Activated effector memory CD4-positive, alpha-beta T cell treated with Interleukin-2 at 50 U/mL for 16 hours (primary cell): Measurements from ENCODE around the gene CACNA1C.

Experiments used
- DNase-seq: peaks from one replicate; pipeline ENCODE4 v3.0.0-alpha.2; 2020

CACNA1C gene

GRCh38 chr12:2302711-2303580 lies 250.2 kb downstream of the CACNA1C start:
- DNase-seq = no peak

- no peak for DNase-seq
Measured at GRCh38 chr12:2304223-2304622, 251.4 kb downstream of the CACNA1C start.

- DNase-seq = no peak
Measured at GRCh38 chr12:2306012-2306411, 253.2 kb downstream of the CACNA1C start.

GRCh38 chr12:2306735-2307134 lies 253.9 kb downstream of the CACNA1C start:
- no peak for DNase-seq

- DNase-seq = no peak
Measured at GRCh38 chr12:2307550-2307949, 254.8 kb downstream of the CACNA1C start.

GRCh38 chr12:2309647-2310046 lies 256.9 kb downstream of the CACNA1C start:
- no peak for DNase-seq

- DNase-seq = no peak
Measured at GRCh38 chr12:2311020-2311778, 258.4 kb downstream of the CACNA1C start.

GRCh38 chr12:2312175-2312574 lies 259.4 kb downstream of the CACNA1C start:
- DNase-seq = no peak

GRCh38 chr12:2312770-2313169 lies 260.0 kb downstream of the CACNA1C start:
- DNase-seq = no peak

GRCh38 chr12:2314492-2314891 lies 261.7 kb downstream of the CACNA1C start:
- DNase-seq = no peak

GRCh38 chr12:2317772-2318171 lies 265.0 kb downstream of the CACNA1C start:
- no peak for DNase-seq

- DNase-seq = no peak
Measured at GRCh38 chr12:2318286-2318685, 265.5 kb downstream of the CACNA1C start.

GRCh38 chr12:2319136-2319535 lies 266.3 kb downstream of the CACNA1C start:
- no peak for DNase-seq

- DNase-seq = no peak
Measured at GRCh38 chr12:2319737-2320506, 267.1 kb downstream of the CACNA1C start.

GRCh38 chr12:2320841-2321240 lies 268.1 kb downstream of the CACNA1C start:
- DNase-seq = no peak

GRCh38 chr12:2322554-2323120 lies 269.9 kb downstream of the CACNA1C start:
- no peak for DNase-seq

- no peak for DNase-seq
Measured at GRCh38 chr12:2323532-2324255, 270.9 kb downstream of the CACNA1C start.

GRCh38 chr12:2324387-2324786 lies 271.6 kb downstream of the CACNA1C start:
- no peak for DNase-seq

- no peak for DNase-seq
Measured at GRCh38 chr12:2325519-2325918, 272.7 kb downstream of the CACNA1C start.

- no peak for DNase-seq
Measured at GRCh38 chr12:2326470-2326869, 273.7 kb downstream of the CACNA1C start.

- DNase-seq = no peak
Measured at GRCh38 chr12:2328661-2329060, 275.9 kb downstream of the CACNA1C start.

GRCh38 chr12:2329661-2330210 lies 276.9 kb downstream of the CACNA1C start:
- DNase-seq = no peak
